ENCODE results near the gene MZB1. TPM values are rescaled to one million over a fixed set of nuclear protein-coding genes. Genes with fewer than 3 reads are reported as not detected.

Gene MZB1
- total and polyA plus RNA-seq, 2 of the 13 experiments (the other 11 are each of a cell fraction or from before 2014, with no cell fraction given), result 0.31 to 0.40 TPM

- TF ChIP-seq ZNF772 (CRISPR knock-in tag; IDR thresholded peaks at IDR 0.05), result 0 out of 2 replicates have a peak, but pooled peaks have one; percentile 33
- TF ChIP-seq REXO4 (CRISPR knock-in tag; IDR thresholded peaks at IDR 0.05; ENCODE audit: borderline replicate concordance), result no peak
- TF ChIP-seq, protein P1, sequence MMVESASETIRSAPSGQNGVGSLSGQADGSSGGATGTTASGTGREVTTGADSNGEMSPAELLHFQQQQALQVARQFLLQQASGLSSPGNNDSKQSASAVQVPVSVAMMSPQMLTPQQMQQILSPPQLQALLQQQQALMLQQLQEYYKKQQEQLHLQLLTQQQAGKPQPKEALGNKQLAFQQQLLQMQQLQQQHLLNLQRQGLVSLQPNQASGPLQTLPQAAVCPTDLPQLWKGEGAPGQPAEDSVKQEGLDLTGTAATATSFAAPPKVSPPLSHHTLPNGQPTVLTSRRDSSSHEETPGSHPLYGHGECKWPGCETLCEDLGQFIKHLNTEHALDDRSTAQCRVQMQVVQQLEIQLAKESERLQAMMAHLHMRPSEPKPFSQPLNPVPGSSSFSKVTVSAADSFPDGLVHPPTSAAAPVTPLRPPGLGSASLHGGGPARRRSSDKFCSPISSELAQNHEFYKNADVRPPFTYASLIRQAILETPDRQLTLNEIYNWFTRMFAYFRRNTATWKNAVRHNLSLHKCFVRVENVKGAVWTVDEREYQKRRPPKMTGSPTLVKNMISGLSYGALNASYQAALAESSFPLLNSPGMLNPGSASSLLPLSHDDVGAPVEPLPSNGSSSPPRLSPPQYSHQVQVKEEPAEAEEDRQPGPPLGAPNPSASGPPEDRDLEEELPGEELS (CRISPR knock-in tag; IDR thresholded peaks at IDR 0.05), result no peak; the same call in 1 of the 2 replicates
- peak; percentile 20; the same call in 1 of the 2 replicates for TF ChIP-seq ZBTB21 (CRISPR knock-in tag; IDR thresholded peaks at IDR 0.05)
- TF ChIP-seq DRAP1 (CRISPR knock-in tag; IDR thresholded peaks at IDR 0.05), result peak; percentile 32; the same call in 1 of the 2 replicates
- peak; percentile 65; the same call in 1 of the 2 replicates for TF ChIP-seq PHF8 (CRISPR knock-in tag; IDR thresholded peaks at IDR 0.05)
- no peak for TF ChIP-seq ZNF674 (CRISPR knock-in tag; IDR thresholded peaks at IDR 0.05; ENCODE audit: low read depth)
- TF ChIP-seq NFKBIZ (CRISPR knock-in tag; IDR thresholded peaks at IDR 0.05), result no peak
- no peak; the same call in 1 of the 2 replicates for TF ChIP-seq KDM4B (CRISPR knock-in tag; IDR thresholded peaks at IDR 0.05)
- 0 out of 2 replicates have a peak, but pooled peaks have one; percentile 64 for TF ChIP-seq ARNT2 (CRISPR knock-in tag; IDR thresholded peaks at IDR 0.05; ENCODE audit: low read depth)
- TF ChIP-seq SOX6 (IDR thresholded peaks at IDR 0.05), result no peak
- TF ChIP-seq SOX6 (CRISPR knock-in tag; IDR thresholded peaks at IDR 0.05), result 0 out of 2 replicates have a peak, but pooled peaks have one; percentile 24
- TF ChIP-seq SIN3A (IDR thresholded peaks at IDR 0.05; ENCODE audit: borderline replicate concordance, low read depth, low read length), result peak; percentile 83; the same call in 1 of the 2 replicates
- no peak for TF ChIP-seq CBX2 (IDR thresholded peaks at IDR 0.05; ENCODE audit: low read depth, low read length)
- TF ChIP-seq CBX2 (CRISPR knock-in tag; IDR thresholded peaks at IDR 0.05; ENCODE audit: low read depth), result no peak
- 0 out of 2 replicates have a peak, but pooled peaks have one; percentile 18 for TF ChIP-seq MED1 (CRISPR knock-in tag; IDR thresholded peaks at IDR 0.05)
- no peak for TF ChIP-seq ZNF83 (CRISPR knock-in tag; IDR thresholded peaks at IDR 0.05; ENCODE audit: borderline replicate concordance)
- TF ChIP-seq ZNF800 (CRISPR knock-in tag; IDR thresholded peaks at IDR 0.05), result 0 out of 2 replicates have a peak, but pooled peaks have one; percentile 26
- peak; percentile 71 for TF ChIP-seq KAT8 (CRISPR knock-in tag; IDR thresholded peaks at IDR 0.05)
- TF ChIP-seq ZNF747 (CRISPR knock-in tag; IDR thresholded peaks at IDR 0.05; ENCODE audit: borderline replicate concordance), result peak; percentile 17; the same call in 1 of the 2 replicates
- peak; percentile 48; the same call in 1 of the 2 replicates for TF ChIP-seq POGZ (CRISPR knock-in tag; IDR thresholded peaks at IDR 0.05)
- TF ChIP-seq TBX2 (CRISPR knock-in tag; IDR thresholded peaks at IDR 0.05; ENCODE audit: borderline replicate concordance), result 0 out of 2 replicates have a peak, but pooled peaks have one; percentile 4
- TF ChIP-seq GZF1 (CRISPR knock-in tag; IDR thresholded peaks at IDR 0.05), result 0 out of 2 replicates have a peak, but pooled peaks have one; percentile 40
- peak; percentile 84 for TF ChIP-seq ZNF883 (CRISPR knock-in tag; IDR thresholded peaks at IDR 0.05; ENCODE audit: not compliant biosample characterization)
- no peak for TF ChIP-seq ZNF615 (CRISPR knock-in tag; IDR thresholded peaks at IDR 0.05; ENCODE audit: borderline replicate concordance)
- TF ChIP-seq TMF1 (CRISPR knock-in tag; IDR thresholded peaks at IDR 0.05; ENCODE audit: low read depth), result no peak
Measured at GRCh38 chr5:139403787-139404483, 14.2 kb upstream of the MZB1 start, which contains the start of gene SPATA24 (continued).
